Regular cardiac myocyte (primary cell): Measurements from ENCODE around the gene EPRS1. TPM values are rescaled to one million over a fixed set of nuclear protein-coding genes. Genes with fewer than 3 reads are reported as not detected.

Experiments
- total RNA-seq: library from RNA; depleted of rRNA; stranded (reverse); fragments of >200 nt; gene quantifications from 2 replicates; pipeline ENCODE4 v1.2.3, GENCODE V29; 2014

EPRS1 gene
- total RNA-seq = 175 and 211 TPM in 2 replicates

DNA sequence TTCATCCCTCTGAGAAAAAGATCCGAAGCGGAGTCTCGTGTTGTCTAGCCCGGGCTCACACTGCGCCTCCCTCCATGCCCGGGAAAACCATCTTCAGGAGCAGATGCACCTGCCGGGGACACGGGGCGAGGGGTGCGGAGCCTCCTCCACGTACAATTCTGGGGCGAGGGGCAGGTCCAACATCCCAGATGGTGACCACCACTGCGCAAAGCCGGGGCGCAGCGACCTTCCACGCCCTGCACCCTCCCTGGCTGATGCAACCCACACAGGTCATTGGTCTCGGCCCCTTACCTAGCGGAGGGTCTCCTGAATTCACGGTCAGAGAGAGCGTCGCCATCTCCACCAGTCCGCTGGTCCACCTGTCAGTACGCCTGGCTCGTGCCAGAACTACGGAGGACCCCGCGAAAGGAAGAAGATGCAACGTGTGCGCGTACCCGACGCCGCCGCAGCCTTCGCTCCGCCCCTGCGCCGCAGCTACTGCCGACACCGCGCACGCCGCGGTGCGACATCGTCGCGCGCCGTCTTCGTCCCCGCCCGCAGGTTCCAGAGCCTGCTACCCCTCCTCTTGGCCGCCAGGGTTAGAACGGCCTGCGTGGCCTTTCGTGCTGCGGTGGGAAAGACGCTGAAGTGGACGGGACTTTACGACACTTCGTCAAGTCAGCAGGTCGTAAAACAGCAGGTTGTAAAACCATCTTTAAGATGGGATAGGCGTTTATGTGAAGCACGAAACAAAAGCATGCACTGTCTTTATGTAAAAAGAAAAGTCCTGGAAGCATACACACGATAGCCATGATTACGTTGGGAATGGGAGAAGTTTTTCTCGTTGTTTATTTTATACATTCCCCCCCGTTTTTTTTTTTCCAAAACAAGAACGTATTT, at the start of gene EPRS1:
Gene EPRS1 (minus strand): TSS at position 454 of the 879 bp plus-strand sequence. CDS start 117 bp downstream, at position 337.

DNA sequence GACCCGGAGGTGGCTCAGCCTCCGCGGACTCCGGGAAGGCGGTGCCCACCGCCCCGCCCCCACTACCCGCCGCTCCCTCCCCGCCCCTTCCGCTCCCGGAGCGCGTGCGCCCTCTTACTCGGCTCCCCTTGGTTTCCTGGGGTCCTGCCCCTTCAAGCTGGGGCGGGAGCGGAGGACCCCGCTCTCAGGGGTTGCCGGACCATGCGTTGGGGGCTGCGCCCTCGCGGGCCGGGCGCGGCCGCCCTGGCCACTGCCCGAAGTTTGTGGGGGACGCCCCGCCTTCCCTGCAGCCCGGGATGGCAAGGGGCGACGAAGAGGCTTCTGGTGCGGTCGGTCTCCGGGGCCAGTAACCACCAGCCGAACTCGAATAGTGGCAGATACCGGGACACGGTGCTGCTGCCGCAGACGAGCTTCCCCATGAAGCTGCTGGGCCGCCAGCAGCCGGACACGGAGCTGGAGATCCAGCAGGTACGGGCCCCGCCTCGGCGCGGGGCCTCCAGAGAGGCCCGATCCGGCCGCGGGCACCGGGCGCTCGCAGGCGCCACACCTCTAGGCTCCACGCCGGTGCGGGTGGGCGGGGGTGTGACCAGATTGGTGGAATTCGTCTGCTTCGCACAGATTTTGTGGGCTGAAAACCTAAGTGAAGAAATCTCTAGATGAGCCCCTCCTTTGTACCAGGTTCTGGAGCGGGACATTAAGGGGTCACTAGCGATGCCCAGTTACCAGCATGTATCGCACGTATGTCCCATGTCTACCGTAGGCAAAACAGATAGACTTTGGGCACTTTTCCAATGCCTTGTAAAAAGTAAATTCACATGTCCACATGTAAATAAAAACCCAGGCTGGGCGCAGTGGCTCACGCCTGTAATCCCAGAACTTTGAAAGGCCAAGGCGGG, 48.0 kb upstream of the EPRS1 start, which contains the start of gene IARS2:
Gene IARS2 (plus strand): TSS at position 117 of the 896 bp plus-strand sequence. CDS start 85 bp downstream, at position 202.

GRCh38 chr1:220089650-220090556, 43.6 kb upstream of the EPRS1 start, which contains the start of gene BPNT1:
Gene BPNT1, minus strand, starts transcription at chr1:220089788. Its CDS starts 9,942 bp downstream, at chr1:220079846.

Other genes with a start within 250 kb of the EPRS1 start
- not detected in 2 replicates for gene SLC30A10, start 117.9 kb downstream of the EPRS1 start, total RNA-seq
- 26.2 and 38.7 TPM in 2 replicates for gene BPNT1, start 43.3 kb upstream of the EPRS1 start, total RNA-seq
- gene IARS2, start 47.6 kb upstream of the EPRS1 start, total RNA-seq = 83.4 and 106 TPM in 2 replicates
- gene RAB3GAP2, start 225.9 kb upstream of the EPRS1 start, total RNA-seq = 45.1 and 48.5 TPM in 2 replicates